PC-3 (cell line): ENCODE data around the gene TALDO1.

Source experiments
- EZH2 ChIP-seq: fragments of 300-600 bp; sonication (generic); IDR thresholded peaks from one replicate; pipeline ENCODE4 v1.6.1; 2017; ENCODE audit warnings: antibody characterized with exemption, mild to moderate bottlenecking, low read length; ENCODE audit not compliant: unreplicated experiment
- EZH2phosphoT487 ChIP-seq: fragments of 300-600 bp; sonication (generic); IDR thresholded peaks from 2 replicates; pipeline ENCODE4 v1.6.1; 2018; ENCODE audit warnings: mild to moderate bottlenecking, antibody characterized with exemption, low read length, borderline replicate concordance
- TF ChIP-seq, protein P1 (sequence below): fragments of 300-600 bp; sonication (generic); conservative IDR thresholded peaks from 2 replicates; pipeline ENCODE4 v1.5.1; 2017; ENCODE audit warnings: antibody characterized with exemption, low read depth, mild to moderate bottlenecking, low read length

DNA sequence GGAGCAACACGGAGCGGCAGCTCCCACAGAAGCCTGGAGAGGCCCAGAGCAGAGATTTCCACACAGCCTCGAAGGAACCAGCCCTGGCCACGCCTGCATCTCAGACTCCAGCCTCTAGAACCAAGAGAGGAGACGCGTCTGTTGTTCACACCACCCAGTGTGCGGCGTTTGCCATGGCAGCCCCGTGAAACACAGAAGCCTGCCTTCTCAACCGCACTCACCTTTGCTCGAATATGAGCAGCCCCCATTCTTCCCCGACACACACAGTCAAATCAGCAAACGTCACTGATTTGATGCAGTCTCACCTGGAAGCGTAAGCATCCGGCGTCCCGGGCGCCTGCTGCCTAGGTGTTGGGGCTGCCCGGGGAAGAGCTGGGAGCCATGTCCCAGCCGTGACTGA, 14.2 kb upstream of the TALDO1 start:
- TF ChIP-seq, protein P1, sequence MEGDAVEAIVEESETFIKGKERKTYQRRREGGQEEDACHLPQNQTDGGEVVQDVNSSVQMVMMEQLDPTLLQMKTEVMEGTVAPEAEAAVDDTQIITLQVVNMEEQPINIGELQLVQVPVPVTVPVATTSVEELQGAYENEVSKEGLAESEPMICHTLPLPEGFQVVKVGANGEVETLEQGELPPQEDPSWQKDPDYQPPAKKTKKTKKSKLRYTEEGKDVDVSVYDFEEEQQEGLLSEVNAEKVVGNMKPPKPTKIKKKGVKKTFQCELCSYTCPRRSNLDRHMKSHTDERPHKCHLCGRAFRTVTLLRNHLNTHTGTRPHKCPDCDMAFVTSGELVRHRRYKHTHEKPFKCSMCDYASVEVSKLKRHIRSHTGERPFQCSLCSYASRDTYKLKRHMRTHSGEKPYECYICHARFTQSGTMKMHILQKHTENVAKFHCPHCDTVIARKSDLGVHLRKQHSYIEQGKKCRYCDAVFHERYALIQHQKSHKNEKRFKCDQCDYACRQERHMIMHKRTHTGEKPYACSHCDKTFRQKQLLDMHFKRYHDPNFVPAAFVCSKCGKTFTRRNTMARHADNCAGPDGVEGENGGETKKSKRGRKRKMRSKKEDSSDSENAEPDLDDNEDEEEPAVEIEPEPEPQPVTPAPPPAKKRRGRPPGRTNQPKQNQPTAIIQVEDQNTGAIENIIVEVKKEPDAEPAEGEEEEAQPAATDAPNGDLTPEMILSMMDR: no peak
- no peak for TF ChIP-seq EZH2
- TF ChIP-seq EZH2phosphoT487: no peak
